ENCODE results near the gene IPPK.
"Not testable (repeated sequence)": the region's sequence is repeated elsewhere in the genome, so short reads cannot be mapped to it uniquely, and the experiment has no call there.

- TF ChIP-seq, protein P1, sequence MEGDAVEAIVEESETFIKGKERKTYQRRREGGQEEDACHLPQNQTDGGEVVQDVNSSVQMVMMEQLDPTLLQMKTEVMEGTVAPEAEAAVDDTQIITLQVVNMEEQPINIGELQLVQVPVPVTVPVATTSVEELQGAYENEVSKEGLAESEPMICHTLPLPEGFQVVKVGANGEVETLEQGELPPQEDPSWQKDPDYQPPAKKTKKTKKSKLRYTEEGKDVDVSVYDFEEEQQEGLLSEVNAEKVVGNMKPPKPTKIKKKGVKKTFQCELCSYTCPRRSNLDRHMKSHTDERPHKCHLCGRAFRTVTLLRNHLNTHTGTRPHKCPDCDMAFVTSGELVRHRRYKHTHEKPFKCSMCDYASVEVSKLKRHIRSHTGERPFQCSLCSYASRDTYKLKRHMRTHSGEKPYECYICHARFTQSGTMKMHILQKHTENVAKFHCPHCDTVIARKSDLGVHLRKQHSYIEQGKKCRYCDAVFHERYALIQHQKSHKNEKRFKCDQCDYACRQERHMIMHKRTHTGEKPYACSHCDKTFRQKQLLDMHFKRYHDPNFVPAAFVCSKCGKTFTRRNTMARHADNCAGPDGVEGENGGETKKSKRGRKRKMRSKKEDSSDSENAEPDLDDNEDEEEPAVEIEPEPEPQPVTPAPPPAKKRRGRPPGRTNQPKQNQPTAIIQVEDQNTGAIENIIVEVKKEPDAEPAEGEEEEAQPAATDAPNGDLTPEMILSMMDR (conservative IDR thresholded peaks at IDR 0.05 in 1 of 2, IDR thresholded peaks at IDR 0.05 in 1 of 2; ENCODE audit: extremely low read depth in 1 of 2, insufficient read depth in 1 of 2, low read depth in 1 of 2, low read length in 2 of 2): not testable (repeated sequence)
- not testable (repeated sequence) for TF ChIP-seq EZH2 (IDR thresholded peaks at IDR 0.05; ENCODE audit: borderline replicate concordance, low read length)
Observed at GRCh38 chr9:92573612-92574011, 96.3 kb downstream of the IPPK start.
